Caco-2 (cell line): Measurements from ENCODE around the gene PDGFA. TPM values are rescaled to one million over a fixed set of nuclear protein-coding genes. Genes with fewer than 3 reads are reported as not detected.

Source experiments
- BruUV-seq: library from RNA; stranded (reverse); fragments of 400-500 nt; replicated peaks from 2 replicates; lab custom pipeline; 2021; lab: Mats Ljungman, UMichigan
- CTCF ChIA-PET: fragments of 300-600 bp; sonication (Branson Sonifier 250); formaldehyde crosslinking; loops from one replicate; lab custom pipeline; 2022; ENCODE audit warnings: antibody characterized with exemption; lab: Charles Lee
- POLR2A ChIA-PET: fragments of 300-600 bp; sonication (Branson Sonifier 250); formaldehyde crosslinking; loops from one replicate; lab custom pipeline; 2022; ENCODE audit warnings: antibody characterized with exemption; lab: Charles Lee
- DNase-seq, 2 experiments: peaks; one replicate each; pipeline versions ENCODE4 v3.0.0 to v3.0.0-alpha.2; 2020 to 2022
- H3K27me3 ChIP-seq: replicated peaks from 2 replicates; pipeline ENCODE4 v1.6.0; 2011; ENCODE audit warnings: low read length; ENCODE audit not compliant: control insufficient read depth, insufficient read depth
- H3K36me3 ChIP-seq: 2 replicates; pipeline ENCODE4 v1.5.1; 2011; ENCODE audit warnings: low read length; ENCODE audit not compliant: control insufficient read depth, insufficient read depth
- H3K4me1 ChIP-seq: fragments of 250-450 bp; sonication (Bioruptor Pico); 2 replicates; pipeline ENCODE4 v1.5.1; 2020; ENCODE audit warnings: mild to moderate bottlenecking
- H3K4me3 ChIP-seq: 2 replicates; pipeline ENCODE4 v1.5.1; 2011; ENCODE audit warnings: low read depth, mild to moderate bottlenecking, control low read depth, low read length
- H3K9me3 ChIP-seq: fragments of 250-450 bp; sonication (Bioruptor Pico); 2 replicates; pipeline ENCODE4 v1.5.1; 2020; ENCODE audit warnings: mild to moderate bottlenecking, moderate library complexity
- H3K27ac Mint-ChIP-seq: one replicate; pipeline ENCODE4 v1.8.0; 2022; ENCODE audit warnings: mixed read lengths; ENCODE audit not compliant: unreplicated experiment
- H3K27me3 Mint-ChIP-seq: one replicate; pipeline ENCODE4 v1.8.0; 2022; ENCODE audit warnings: mixed read lengths; ENCODE audit not compliant: insufficient read depth, unreplicated experiment
- H3K36me3 Mint-ChIP-seq: one replicate; pipeline ENCODE4 v1.8.0; 2022; ENCODE audit warnings: mild to moderate bottlenecking, mixed read lengths; ENCODE audit not compliant: insufficient read depth, unreplicated experiment
- H3K4me1 Mint-ChIP-seq: one replicate; pipeline ENCODE4 v1.8.0; 2022; ENCODE audit warnings: low read depth, mixed read lengths; ENCODE audit not compliant: unreplicated experiment
- H3K4me3 Mint-ChIP-seq: one replicate; pipeline ENCODE4 v1.8.0; 2022; ENCODE audit warnings: mild to moderate bottlenecking, moderate library complexity, mixed read lengths; ENCODE audit not compliant: unreplicated experiment
- H3K9me3 Mint-ChIP-seq: one replicate; pipeline ENCODE4 v1.8.0; 2022; ENCODE audit warnings: mixed read lengths; ENCODE audit not compliant: unreplicated experiment
- CTCF ChIP-seq, 2 experiments: fragments of 200-600 bp in 1 of 2; IDR thresholded peaks; 1 replicate in 1 of 2; 2 replicates in 1 of 2; pipeline versions ENCODE4 v1.5.1 to v1.8.0; 2011 to 2022; ENCODE audit warnings: antibody characterized with exemption in 1 of 2, control low read depth in 1 of 2, inconsistent platforms in 1 of 2, low read depth in 1 of 2, low read length in 1 of 2, mild to moderate bottlenecking in 1 of 2, moderate library complexity in 1 of 2; ENCODE audit not compliant: insufficient read depth in 1 of 2, severe bottlenecking in 1 of 2, unreplicated experiment in 1 of 2
- intact Hi-C: fragments of 100-400 bp; cut with micrococcal nuclease; formaldehyde crosslinking; loops from one replicate; pipeline ENCODE4 v1.10.0; 2022; ENCODE audit not compliant: unreplicated experiment
- total RNA-seq: library from RNA; stranded (reverse); gene quantifications from 2 replicates; pipeline ENCODE4 v1.2.3, GENCODE V29; 2022

The PDGFA gene
- total RNA-seq, 1 experiment from 2014 or later = 78.5 TPM

GRCh38 chr7:512146-512510, 7.5 kb downstream of the PDGFA start:
- no peak for DNase-seq
- Histone ChIP-seq H3K4me3 (no peak overlapping the region), H3K9me3 (no peaks in the 10 kb centered on the region), H3K36me3 (no peaks in the 10 kb centered on the region; the same call in 1 of the 2 replicates), H3K27me3 (no peaks in the 10 kb centered on the region), H3K4me1 (peaks cover 22% of the 10 kb centered on the region; the same call in 1 of the 2 replicates)
- no peaks in the 10 kb centered on the region for H3K9me3 Mint-ChIP-seq
- intact Hi-C loops = no loop called here
- peak overlapping the region; percentile 58 for H3K27ac Mint-ChIP-seq
- POLR2A ChIA-PET = no interaction called here
- no peaks in the 10 kb centered on the region for H3K27me3 Mint-ChIP-seq
- TF ChIP-seq CTCF (IDR thresholded peaks at IDR 0.05; ENCODE audit: insufficient read depth in 1 of 2, low read depth in 1 of 2, low read length in 1 of 2, severe bottlenecking in 1 of 2, unreplicated experiment in 1 of 2) = no peak
- CTCF ChIA-PET = no interaction called here
- no TSS peak for BruUV-seq
- no peak overlapping the region for H3K4me3 Mint-ChIP-seq
- peaks cover 6% of the 10 kb centered on the region for H3K4me1 Mint-ChIP-seq
- peaks cover 67% of the 10 kb centered on the region for H3K36me3 Mint-ChIP-seq

- Histone ChIP-seq H3K4me3 (no peak overlapping the region), H3K9me3 (no peaks in the 10 kb centered on the region), H3K27me3 (no peaks in the 10 kb centered on the region), H3K4me1 (peaks cover 22% of the 10 kb centered on the region; the same call in 1 of the 2 replicates), H3K36me3 (no peaks in the 10 kb centered on the region; the same call in none of the 2 replicates)
- no peak overlapping the region for H3K4me3 Mint-ChIP-seq
- ChIA-PET POLR2A (no interaction called here), CTCF (no interaction called here)
- H3K9me3 Mint-ChIP-seq = no peaks in the 10 kb centered on the region
- intact Hi-C loops = no loop called here
- TF ChIP-seq CTCF (IDR thresholded peaks at IDR 0.05; ENCODE audit: insufficient read depth in 1 of 2, low read depth in 1 of 2, low read length in 1 of 2, severe bottlenecking in 1 of 2, unreplicated experiment in 1 of 2) = no peak
- H3K4me1 Mint-ChIP-seq = peaks cover 6% of the 10 kb centered on the region
- peaks cover 73% of the 10 kb centered on the region for H3K36me3 Mint-ChIP-seq
- no TSS peak for BruUV-seq
- peak in 1 of 2 experiments; percentile 66 for DNase-seq
- no peaks in the 10 kb centered on the region for H3K27me3 Mint-ChIP-seq
- peak overlapping the region; percentile 45 for H3K27ac Mint-ChIP-seq
Observed at GRCh38 chr7:511476-512145, 8.0 kb downstream of the PDGFA start.

- Histone ChIP-seq H3K36me3 (no peaks in the 10 kb centered on the region; the same call in none of the 2 replicates), H3K4me3 (no peak overlapping the region), H3K27me3 (no peaks in the 10 kb centered on the region), H3K9me3 (no peaks in the 10 kb centered on the region), H3K4me1 (peaks cover 19% of the 10 kb centered on the region)
- BruUV-seq = no TSS peak
- no peak for TF ChIP-seq CTCF (IDR thresholded peaks at IDR 0.05; ENCODE audit: insufficient read depth in 1 of 2, low read depth in 1 of 2, low read length in 1 of 2, severe bottlenecking in 1 of 2, unreplicated experiment in 1 of 2)
- Mint-ChIP-seq H3K27ac (no peak overlapping the region), H3K4me3 (no peak overlapping the region), H3K27me3 (no peaks in the 10 kb centered on the region), H3K36me3 (peaks cover 80% of the 10 kb centered on the region), H3K4me1 (no peaks in the 10 kb centered on the region), H3K9me3 (no peaks in the 10 kb centered on the region)
- intact Hi-C loops = no loop called here
- ChIA-PET CTCF (no interaction called here), POLR2A (no interaction called here)
- peak in 1 of 2 experiments; percentile 37 for DNase-seq
Observed at GRCh38 chr7:510782-511281, 8.8 kb downstream of the PDGFA start.
